HG02623 (cell line): ENCODE data around the gene FOXI3.

Experiments used
- ATAC-seq: cut with Tn5 transposase; IDR thresholded peaks from one replicate; pipeline ENCODE4 v1.9.1; 2021; ENCODE audit warnings: moderate library complexity; ENCODE audit not compliant: unreplicated experiment

Gene FOXI3

GRCh38 chr2:88452565-88452905, at the start of gene FOXI3:
FOXI3 (minus strand) TSS chr2:88452693; CDS start chr2:88452535, 158 bp downstream.
- no peak for ATAC-seq

- ATAC-seq, result no peak
Measured at GRCh38 chr2:88500691-88501090, 48.2 kb upstream of the FOXI3 start.

GRCh38 chr2:88499204-88499603, 46.7 kb upstream of the FOXI3 start:
- ATAC-seq, result no peak

GRCh38 chr2:88493481-88493880, 41.0 kb upstream of the FOXI3 start:
- no peak for ATAC-seq

GRCh38 chr2:88492002-88492401, 39.5 kb upstream of the FOXI3 start:
- no peak for ATAC-seq

- no peak for ATAC-seq
Measured at GRCh38 chr2:88489181-88489580, 36.7 kb upstream of the FOXI3 start.

GRCh38 chr2:88483200-88483599, 30.7 kb upstream of the FOXI3 start:
- no peak for ATAC-seq

GRCh38 chr2:88481691-88482336, 29.3 kb upstream of the FOXI3 start:
- no peak for ATAC-seq

GRCh38 chr2:88472811-88473210, 20.3 kb upstream of the FOXI3 start:
- no peak for ATAC-seq

GRCh38 chr2:88471083-88471942, 18.8 kb upstream of the FOXI3 start:
- ATAC-seq, result no peak

- no peak for ATAC-seq
Measured at GRCh38 chr2:88469202-88470114, 17.0 kb upstream of the FOXI3 start.

- ATAC-seq, result no peak
Measured at GRCh38 chr2:88464153-88464552, 11.7 kb upstream of the FOXI3 start.

- no peak for ATAC-seq
Measured at GRCh38 chr2:88458633-88459032, 6.1 kb upstream of the FOXI3 start.

- no peak for ATAC-seq
Measured at GRCh38 chr2:88452980-88453582, 588 bp upstream of the FOXI3 start.

- ATAC-seq, result no peak
Measured at GRCh38 chr2:88451811-88452564, 505 bp downstream of the FOXI3 start.

- ATAC-seq, result no peak
Measured at GRCh38 chr2:88450925-88451810, 1.3 kb downstream of the FOXI3 start.

GRCh38 chr2:88450186-88450585, 2.3 kb downstream of the FOXI3 start:
- ATAC-seq, result no peak

- ATAC-seq, result no peak
Measured at GRCh38 chr2:88448248-88448647, 4.2 kb downstream of the FOXI3 start.

GRCh38 chr2:88443353-88443938, 9.0 kb downstream of the FOXI3 start:
- no peak for ATAC-seq
